Activated CD8-positive, alpha-beta memory T cell treated with anti-CD3 and anti-CD28 coated beads, Interleukin-2, amount 50 U/mL, for 4 hours (primary cell): ENCODE results near the gene ZNF484.
"Not testable (repeated sequence)": the region's sequence is repeated elsewhere in the genome, so short reads cannot be mapped to it uniquely, and the experiment has no call there.

Experiments
- DNase-seq: peaks from one replicate; pipeline ENCODE4 v3.0.0-alpha.2; 2020

Gene ZNF484

DNA sequence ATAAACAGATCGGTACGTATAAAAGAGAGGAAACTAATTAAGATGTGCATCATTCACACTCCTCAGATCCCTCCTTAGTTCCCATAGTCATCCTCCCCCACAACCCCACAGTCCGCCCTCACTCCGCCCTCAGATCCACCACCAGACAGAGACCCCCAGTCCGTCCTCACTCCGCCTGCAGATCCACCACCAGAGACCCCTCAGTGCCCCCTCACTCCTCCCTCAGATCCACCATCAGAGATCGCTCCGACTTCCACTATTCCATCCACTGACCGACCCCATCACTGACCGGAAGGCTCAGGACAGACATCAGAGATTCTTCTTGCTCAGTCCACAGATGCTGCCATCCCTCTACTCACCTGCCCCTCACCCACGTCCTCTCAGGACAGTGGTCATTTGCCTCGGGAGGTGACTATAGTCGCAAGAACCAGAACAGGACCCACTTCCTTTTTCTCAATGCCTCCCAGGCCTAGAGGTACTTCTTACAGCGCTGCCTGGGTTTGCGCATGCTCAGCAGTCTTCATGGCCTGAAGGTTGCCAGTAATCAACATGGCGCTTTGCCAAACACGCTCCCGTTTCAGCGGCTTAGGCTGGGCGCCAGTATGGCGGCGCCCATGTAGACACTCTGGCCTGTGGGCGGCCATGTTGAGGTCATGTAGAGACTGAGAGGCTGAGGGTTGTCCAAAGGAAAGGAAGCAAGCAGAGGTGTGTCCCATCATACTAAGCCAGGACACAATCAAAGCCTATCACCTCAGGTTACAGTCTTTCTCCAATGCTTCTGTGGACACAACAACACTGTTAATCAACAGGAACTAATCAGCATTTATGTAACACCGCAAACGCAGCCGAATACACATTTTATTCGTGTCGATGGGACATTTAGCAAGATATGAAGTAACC is at the start of gene ZNF484:
ZNF484 (minus strand) TSS at position 508 of the 900 bp plus-strand sequence. CDS start 3,009 bp downstream, outside the sequence.
- DNase-seq, result peak; percentile 97

DNA sequence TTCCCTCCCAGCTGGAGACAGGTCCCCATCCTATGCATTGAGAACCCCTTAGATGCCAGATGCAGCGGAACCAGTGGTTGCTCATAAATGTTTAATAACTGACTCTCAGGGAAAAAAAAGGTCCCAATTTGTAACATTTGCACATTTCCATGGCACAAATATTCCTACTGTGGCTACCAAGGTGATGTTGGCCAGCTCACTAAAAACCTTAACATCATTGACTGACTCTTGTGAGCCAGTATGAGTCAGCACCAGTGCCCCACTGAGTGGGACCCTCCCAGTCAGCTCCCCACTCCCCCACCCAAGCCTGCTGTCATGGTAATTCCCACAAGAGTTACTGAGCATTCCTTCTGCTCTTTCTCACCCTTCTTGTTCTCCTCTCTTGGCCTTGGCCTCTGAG is 42.6 kb upstream of the ZNF484 start:
- DNase-seq, result no peak

DNA sequence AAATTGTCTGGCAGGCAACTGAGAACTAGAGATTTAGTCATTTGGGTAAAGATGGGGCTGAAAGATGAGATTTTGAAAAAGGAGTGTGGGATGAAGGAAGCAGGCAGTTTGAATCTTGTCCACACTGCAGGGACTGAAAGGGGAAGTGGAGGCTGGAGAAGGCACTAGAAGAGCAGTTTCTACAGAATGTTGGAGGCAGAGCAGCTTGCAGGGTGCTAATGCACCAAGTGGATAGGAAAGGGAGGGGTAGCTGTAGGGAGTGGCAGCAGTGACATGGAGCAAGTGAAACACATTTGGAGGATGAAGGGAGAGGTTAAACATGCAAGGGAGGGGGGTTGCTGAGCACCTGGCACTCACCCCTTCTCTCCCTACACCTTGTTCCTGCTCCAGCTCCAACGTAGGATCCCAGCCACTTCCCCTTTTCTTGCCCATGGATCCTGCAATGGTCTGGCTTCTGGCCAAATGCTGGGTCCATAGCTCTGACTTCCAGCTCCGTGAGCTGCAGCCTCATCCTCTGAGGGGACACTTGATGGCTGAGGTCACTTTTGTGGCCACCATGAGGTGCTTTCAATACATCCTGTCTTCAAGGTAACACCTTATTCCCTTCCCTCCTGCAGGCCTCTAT is 39.5 kb upstream of the ZNF484 start:
- DNase-seq, result no peak

DNA sequence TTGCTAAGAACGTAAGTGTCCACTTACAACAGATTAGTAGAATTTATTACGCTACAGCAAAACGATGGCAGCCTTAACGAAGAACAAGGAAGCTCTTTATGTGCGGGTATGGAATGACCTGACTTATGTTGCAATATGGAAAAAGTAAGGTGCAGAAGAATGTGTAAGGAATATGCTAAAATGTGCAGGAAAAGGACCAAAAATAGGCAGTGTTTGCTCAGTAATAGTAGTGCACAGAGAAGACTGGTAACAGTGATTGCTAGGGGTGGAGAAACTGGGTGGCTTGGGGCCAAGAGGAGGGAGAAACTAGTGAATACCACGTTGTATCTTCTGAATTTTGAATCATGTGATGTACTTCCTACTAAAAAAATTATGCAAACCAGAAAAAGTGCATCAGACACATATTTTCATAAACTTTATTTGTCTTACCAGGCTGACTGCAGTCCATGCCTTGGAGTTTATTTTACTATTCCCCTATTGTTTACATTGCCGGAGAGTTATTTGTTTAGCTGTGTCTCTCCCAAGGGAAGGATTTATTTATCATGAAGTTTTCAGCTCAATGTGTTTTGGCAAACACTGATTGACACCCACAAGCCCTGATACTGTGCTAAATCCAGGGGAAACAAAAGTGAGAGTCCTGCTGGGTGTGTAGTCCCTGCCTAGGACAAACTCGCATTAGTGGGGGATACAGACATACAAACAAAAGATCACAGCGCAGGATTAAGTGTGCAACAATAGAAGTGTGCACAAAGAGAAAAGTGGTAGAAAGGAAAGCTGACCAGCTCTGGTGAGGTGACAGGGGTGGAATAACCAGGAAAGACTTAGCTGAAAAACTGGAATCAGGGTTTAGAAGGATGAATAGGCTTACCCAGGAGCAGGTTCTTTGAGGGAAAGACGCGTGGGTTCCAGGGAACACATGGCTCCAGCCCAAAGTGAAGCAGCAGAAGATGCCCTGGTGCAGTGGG is 34.0 kb upstream of the ZNF484 start:
- no peak for DNase-seq

DNA sequence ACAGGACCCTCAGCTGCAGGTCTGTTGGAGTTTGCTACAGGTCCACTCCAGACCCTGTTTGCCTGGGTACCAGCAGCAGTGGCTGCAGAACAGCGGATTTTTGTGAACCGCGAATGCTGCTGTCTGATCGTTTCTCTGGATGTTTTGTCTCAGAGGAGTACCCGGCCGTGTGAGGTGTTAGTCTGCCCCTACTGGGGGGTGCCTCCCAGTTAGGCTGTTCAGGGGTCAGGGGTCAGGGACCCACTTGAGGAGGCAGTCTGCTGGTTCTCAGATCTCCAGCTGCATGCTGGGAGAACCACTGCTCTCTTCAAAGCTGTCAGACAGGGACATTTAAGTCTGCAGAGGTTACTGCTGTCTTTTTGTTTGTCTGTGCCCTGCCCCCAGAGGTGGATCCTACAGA is 27.3 kb upstream of the ZNF484 start:
- not testable (repeated sequence) for DNase-seq

DNA sequence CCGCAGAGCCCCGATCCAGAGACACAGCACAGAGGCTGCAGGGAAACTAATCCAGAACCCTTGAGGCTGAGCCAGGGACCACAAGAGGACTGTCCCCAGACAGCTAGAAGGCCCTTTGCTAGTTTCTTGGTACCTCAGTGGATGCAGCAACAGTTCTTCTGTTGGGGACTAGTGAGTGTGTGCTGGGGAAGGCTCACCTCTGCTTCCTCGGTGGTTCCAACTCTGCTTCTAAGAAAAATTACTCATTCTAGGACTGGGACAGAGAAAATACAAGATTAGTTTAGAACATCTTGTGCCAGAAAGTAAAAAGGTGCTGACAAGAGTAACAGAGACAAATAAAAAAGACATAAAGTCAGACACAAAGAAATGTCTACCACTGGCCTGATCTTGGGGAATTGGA is 19.5 kb upstream of the ZNF484 start:
- DNase-seq, result no peak

DNA sequence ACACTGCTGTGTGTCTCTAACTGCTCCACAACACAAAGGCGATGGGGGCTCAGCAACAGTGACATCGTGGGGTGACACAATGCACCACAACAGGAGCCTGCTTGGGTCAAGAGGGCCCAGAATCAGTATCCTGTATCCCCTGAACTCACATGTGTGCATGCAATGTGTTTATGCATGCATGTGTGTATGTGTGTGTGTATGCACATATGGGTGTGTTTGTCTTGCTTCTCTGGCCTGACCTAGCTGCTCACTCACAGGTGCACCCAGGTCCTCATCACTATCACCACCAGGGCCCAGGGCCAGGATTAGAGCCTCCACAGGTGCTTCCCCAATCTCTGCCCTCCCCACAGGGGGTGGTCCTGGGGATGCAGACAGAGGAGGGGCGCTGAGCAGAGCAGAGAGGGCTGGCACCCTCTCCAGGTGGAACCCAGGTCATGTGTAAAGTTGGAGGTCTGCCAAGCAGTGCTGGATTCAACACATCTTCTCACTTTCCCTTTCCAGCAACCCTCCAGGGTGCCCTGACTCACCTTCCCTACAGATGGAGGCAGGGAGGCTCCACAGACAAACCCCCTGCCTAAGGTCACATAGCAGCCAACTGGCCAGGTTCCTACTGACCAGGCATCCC is 18.1 kb upstream of the ZNF484 start:
- DNase-seq, result no peak

DNA sequence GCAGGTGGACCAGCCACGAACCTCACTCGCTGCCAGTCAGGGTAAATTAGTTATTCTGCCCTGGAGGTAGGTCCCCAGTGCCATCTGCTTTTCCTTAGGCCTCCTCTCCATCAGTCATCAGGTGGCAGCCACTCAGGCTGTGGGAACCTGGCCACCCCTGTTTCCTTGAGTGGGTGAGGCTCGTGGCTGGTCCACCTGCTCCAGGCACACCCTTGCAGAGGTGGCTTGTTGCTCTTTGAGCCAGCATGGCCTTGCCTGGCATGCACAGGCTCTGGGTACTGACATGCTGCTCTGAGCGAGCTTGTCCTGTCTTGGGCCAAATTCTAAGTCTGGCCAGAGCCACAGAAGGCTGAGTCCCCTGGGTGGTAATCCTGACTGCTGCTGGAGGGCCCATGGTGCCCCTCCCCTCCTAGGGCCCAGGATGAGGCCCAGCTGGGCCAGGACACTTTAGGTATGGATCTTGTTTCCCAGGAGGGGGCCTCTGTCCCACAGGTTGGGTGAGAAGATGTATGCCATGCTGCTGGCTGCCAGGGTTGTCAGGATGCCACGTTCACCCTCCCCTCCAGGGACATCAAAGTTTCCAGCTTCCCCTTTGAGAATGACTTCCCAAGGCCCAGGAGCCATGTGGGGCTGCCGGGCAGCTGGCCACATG is 17.0 kb upstream of the ZNF484 start:
- DNase-seq, result no peak

DNA sequence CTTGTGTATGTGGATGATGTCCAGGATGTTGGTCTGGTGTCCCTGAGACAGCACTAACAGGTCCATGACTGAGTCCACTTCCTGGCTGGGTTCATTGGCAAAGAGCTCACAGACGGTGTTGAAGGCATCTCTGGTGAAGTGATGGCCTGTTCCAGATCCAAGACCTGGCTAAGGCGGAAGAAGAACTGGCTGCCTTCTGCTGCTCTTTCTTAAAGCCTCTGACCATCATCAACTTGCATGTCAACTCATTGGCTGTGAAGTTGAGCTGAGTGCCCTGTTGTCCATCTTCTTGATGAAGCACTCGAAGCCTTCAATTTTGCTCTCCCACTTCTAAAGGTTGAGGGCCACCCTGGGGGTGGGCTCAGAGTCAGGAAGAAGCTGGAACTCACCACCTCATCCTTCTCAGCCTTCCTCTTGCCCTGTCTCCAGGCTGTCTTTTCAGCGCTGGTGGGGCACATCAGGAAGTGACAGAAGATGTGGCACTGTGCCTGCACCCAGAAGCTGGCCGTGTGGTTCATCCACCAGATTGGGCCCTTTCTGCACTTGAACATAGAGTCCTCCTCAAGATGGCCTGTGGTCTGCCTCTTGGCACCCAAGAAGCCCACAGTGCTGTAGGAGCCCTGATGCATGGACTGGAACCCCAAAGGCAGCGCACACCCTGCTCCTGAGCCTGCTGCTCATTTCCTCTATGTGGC is 16.2 kb upstream of the ZNF484 start:
- not testable (repeated sequence) for DNase-seq

DNA sequence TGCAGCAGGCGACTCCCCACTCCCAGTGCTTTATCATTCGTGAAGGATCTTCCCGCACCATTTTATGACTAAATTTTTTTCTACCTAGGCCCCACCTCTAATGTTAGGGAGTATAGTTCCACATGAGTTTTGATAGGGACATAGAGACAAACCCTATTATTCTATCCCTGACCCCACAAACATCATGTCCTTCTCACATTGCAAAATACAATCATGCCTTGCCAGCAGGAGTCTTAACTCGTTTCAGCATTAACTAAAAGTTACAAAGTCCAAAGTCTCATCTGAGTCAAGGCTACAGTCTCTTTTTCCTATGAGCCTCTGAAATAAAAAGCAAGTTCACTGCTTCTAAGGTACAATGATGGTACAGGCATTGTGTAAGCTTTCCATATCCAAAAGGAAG is 14.4 kb upstream of the ZNF484 start:
- not testable (repeated sequence) for DNase-seq

DNA sequence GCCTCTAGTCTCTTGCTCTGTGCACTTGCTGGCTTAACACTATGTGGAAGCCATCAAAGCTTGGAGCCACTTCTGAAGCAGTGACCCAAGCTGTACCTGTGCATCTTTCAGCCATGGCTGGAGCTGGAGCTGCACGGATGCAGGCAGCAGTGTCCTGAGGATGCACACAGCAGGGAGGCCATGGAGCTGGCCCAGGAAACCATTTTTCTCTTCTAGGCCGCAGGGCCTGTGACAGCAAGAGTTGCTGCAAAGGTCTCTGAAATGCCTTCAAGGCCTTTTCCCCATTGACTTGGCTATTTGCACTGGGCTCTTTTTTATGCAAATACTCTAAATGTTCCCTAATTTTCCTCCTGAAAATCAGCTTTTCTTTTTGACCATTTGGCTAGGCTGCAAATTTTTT is 12.9 kb upstream of the ZNF484 start:
- no peak for DNase-seq

DNA sequence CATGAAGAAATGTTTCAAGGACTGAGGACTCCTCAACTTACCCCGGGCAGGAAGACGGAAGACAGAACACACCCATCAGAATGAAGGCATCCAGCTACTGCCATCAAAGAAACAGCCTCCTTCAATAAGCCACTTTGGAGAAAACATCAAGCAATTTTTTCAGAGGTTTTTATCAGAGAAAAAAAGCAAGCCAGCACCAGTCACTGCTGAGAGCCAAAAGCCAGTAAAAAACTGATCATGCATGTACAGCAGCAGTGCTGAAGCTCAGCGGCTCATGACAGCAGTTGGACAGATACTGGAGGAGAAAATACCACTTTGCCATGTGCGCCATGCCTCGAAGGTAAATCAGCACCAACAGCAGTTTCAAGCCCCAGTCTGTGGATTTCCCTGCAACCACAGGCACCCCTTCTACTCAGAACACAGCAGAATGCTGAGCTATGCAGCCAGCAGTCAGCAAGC is 10.1 kb upstream of the ZNF484 start:
- DNase-seq, result no peak

DNA sequence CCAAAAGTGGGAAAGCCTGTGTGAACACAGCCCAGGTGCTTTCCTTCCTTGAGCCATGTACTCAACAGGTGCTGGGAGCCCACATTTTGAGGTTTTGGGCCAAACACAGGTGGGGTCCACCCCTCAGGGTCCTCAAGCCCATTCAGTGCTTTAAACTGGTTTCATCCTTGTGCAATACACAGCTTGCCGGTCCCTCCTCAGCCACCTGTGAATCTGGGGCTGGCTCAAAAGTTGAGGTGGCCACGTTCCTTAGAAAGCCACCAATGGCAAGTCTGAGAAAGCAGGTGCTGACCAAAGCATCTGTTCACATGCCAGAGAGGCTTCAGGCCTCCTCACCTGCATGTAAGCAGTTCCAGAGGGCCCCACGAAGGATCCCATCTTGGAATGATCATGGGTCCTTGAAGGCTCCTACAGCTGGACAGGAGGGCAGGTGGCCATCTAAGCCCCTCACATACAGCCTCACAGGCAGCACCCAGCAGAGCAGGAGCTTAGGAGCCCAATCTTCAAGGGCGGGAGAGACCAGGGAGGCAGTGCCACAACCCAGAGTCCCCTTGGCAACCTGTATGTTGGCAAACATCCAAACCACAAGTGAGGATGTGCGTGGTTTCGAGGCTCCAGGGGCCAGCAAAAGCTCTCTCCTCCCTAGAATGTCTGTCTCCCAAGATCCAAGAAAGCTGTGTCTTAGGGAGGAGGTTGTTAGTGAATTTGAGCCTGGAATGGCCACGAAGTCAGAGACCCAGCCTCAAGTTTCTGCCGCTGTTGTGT is 9.2 kb upstream of the ZNF484 start:
- DNase-seq, result not testable (repeated sequence)

DNA sequence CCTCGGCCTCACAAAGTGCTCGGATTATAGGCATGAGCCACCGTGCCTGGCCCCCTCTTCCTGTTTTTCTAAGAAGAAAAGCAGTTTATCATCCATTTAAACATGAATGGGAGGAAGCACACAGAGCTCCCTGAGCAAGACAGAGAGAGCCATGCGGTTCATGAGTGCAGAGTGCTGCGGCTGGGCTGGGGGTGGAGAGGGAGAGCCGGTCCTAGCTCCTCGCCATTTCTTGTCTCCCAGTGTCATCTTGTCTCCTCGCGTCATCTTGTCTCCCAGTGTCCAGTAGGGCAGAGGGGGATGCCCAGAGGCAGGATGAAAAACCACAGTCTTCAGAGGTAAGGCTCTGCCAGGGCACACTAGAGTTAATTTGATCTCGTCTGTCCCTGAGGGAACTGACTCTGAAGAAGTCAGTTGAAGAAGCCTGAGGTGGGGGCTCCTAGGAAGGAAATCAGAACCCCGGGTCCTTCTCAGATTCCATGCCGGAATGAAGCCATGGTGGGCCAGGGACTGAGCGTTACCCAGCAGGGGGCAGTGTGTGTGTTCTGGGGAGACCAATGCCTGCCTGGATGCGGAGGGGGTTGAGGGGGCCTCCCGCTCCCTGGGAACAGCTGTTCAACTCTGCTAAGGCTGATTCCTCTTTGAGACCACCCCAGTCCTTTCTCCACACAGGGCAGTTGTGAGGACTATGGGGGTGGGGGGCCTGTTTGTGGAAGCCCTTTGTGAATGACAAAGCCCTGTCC is 6.0 kb upstream of the ZNF484 start:
- not testable (repeated sequence) for DNase-seq

DNA sequence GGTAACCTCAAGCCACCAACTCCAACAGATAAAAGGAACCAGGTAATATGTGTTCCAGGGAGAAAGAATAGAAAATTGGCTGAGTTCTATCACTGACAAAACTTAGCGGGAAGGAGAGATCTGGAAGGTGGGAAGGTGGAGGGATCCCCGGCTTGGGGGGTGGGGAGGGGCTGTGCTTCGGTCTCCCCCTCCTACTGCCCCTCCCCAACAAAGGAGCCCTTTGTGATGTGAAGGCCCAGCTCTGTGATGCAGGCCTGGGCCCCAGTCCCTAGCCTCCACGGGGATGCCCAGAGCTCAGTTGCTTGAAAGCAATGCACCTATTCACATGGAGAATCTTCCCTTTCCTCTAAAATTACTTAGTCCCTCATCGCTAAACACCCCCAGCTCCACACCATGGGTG is 4.4 kb upstream of the ZNF484 start:
- DNase-seq, result no peak

DNA sequence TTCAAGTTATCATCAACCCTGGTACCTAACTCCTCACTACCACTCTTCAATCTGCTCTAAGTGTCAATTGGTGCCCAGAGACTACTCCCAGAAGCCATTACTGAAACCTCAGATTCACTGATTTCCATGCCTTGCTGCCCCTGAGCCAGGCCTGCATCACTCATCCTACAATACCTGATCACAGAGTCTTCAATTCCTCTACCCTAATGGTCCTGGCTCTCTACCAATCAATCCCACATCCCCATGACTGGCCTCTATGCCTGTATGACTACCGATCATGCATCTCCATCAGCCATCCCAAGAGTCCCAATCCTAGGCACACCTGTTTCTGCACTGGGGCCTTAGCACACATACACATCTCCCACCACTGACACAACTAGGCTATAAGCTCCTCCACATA is 2.5 kb downstream of the ZNF484 start:
- DNase-seq, result no peak

DNA sequence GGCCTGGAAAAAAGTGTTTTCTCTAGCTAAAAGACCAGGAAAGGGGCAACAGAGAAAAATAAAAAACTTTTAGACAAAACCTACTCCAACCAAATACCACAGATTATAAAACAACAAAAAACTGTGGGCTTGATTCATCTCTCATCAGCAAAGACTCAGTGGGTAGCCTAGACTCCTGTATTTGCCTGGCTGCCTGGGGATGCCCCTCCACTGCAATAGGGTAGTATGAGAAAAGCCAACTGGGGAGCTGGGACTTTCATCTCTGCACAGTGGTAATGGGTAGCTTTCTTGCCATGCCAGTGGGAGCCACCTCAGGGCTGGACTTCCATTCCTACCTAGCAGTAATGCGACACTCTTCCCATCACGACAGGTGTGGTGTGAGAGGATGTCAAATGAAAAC is 7.5 kb downstream of the ZNF484 start:
- DNase-seq, result no peak

DNA sequence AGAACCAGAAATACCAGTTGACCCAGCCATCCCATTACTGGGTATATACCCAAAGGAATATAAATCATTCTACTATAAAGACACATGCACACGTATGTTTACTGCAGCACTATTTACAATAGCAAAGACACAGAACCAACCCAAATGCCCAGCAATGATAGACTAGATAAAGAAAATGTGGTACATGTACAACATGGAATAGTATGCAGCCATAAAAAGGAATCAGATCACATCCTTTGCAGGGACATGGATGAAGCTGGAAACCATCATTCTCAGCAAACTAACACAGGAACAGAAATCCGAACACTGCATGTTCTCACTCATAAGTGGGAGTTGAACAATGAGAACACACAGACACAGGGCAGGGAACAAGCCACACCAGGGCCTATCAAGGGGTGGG is 11.2 kb downstream of the ZNF484 start:
- not testable (repeated sequence) for DNase-seq

DNA sequence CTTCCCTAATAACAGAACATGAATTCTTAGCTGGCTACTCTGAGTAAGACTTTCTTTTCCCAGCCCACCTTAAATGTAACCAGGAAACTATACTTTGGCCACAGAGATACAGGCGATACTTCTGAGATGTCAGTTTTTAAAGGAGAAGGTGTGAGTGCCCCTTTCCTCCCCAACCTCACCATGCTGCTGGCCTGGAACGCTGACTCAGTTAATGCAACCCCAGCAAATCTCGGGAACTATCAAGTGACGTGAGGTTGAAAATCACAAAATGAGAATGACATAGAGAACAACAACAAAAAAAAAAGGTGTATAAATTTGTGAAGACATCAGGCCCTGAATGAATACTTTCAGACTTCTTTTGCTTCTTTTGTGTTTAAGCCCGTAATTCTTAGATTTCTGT is 13.7 kb downstream of the ZNF484 start:
- DNase-seq, result no peak

DNA sequence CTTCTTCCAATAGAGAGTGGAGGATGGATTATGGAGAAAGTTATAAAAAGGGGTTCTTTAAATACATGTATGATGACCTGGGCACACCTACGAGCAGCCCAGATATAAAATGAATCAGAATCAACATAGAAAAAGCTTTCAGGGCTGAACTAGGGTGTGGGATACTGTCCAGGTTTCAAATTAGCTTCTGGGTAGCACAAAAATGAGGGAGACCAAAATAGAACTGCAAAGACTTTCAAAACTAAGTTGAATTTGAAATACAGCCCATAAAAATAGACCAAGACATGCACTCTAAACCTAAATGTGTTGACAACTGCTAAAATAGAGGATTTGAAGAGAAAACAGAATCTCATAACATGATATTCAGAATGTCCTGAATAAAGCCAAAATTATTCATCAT is 17.0 kb downstream of the ZNF484 start:
- DNase-seq, result no peak
